ENCODE data around the gene DNAH17. TPM values are rescaled to one million over a fixed set of nuclear protein-coding genes. Genes with fewer than 3 reads are reported as not detected.

The DNAH17 gene
- total RNA-seq, 1 experiment from 2014 or later, result 0.13 TPM

DNA sequence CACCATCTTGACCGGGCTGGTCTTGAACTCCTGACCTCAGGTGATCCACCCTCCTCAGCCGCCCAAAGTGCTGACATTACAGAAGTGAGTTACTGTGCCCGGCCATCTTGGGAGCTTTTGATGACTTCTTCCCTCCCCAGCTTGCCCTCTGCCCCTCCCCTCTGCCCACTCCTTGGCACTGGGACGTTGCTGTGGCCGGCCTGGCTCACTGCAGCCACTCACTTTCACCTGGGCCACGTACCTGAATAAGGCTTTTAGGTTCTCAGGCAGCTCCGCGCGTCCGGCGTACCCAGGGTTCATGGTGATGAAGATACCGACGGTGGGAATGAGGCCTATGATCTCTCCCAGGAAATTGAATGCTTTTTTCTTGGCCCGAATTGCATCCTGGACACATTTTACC, 81.6 kb downstream of the DNAH17 start:
- no peak overlapping the region for H2AK5ac ChIP-seq (ENCODE audit: insufficient read length, low read length)
- H3K23ac ChIP-seq (ENCODE audit: insufficient read length, low read depth, low read length), result no peak overlapping the region
- no CpG with 5 or more reads among the region's 14 CpGs for WGBS (ENCODE audit: extremely low coverage, insufficient read length, low lambda C conversion rate)
- H2BK20ac ChIP-seq (ENCODE audit: low read depth, low read length, poor library complexity, severe bottlenecking), result no peak overlapping the region
- H3K27ac ChIP-seq (ENCODE audit: insufficient read length, low read depth, low read length), result no peak overlapping the region
- H3K9ac ChIP-seq (ENCODE audit: extremely low read depth, insufficient read length, low read length), result no peak overlapping the region
- no peak overlapping the region for H3K4ac ChIP-seq (ENCODE audit: low read depth, low read length)
- H3K79me1 ChIP-seq (ENCODE audit: insufficient read depth, low read depth, low read length, poor library complexity, severe bottlenecking), result no peaks in the 10 kb centered on the region
- H2BK120ac ChIP-seq (ENCODE audit: low read depth, low read length, poor library complexity, severe bottlenecking), result no peak overlapping the region
- no peak overlapping the region for H3K56ac ChIP-seq (ENCODE audit: insufficient read length, low read depth, low read length)
- H3K4me3 Mint-ChIP-seq, result no peak overlapping the region
- H3K18ac ChIP-seq (ENCODE audit: insufficient read length, low read depth, low read length), result no peak overlapping the region
- no peak overlapping the region for H3K27ac Mint-ChIP-seq
- no peak overlapping the region for H4K5ac ChIP-seq (ENCODE audit: insufficient read length, low read depth, low read length)
- H3K79me2 ChIP-seq (ENCODE audit: insufficient read depth, low read length), result no peaks in the 10 kb centered on the region
- no peak overlapping the region for H2BK15ac ChIP-seq (ENCODE audit: low read depth, low read length)
- H3T11ph ChIP-seq (ENCODE audit: low read length), result no peak overlapping the region
- H2BK12ac ChIP-seq (ENCODE audit: insufficient read length, low read depth, low read length), result no peak overlapping the region
- H2BK5ac ChIP-seq (ENCODE audit: insufficient read length, low read length), result no peak overlapping the region
- no peak overlapping the region for H3K4me2 ChIP-seq (ENCODE audit: insufficient read depth, insufficient read length, low read length)
- H2AFZ ChIP-seq (ENCODE audit: low read length), result no peak overlapping the region
- peaks cover 4% of the 10 kb centered on the region for H3K4me1 ChIP-seq (ENCODE audit: insufficient read depth, low read length)
- H3K14ac ChIP-seq (ENCODE audit: insufficient read depth, low read length), result no peak overlapping the region; the same call in 1 of the 2 replicates
- DNase-seq, result no peak
- TF ChIP-seq, protein P1, sequence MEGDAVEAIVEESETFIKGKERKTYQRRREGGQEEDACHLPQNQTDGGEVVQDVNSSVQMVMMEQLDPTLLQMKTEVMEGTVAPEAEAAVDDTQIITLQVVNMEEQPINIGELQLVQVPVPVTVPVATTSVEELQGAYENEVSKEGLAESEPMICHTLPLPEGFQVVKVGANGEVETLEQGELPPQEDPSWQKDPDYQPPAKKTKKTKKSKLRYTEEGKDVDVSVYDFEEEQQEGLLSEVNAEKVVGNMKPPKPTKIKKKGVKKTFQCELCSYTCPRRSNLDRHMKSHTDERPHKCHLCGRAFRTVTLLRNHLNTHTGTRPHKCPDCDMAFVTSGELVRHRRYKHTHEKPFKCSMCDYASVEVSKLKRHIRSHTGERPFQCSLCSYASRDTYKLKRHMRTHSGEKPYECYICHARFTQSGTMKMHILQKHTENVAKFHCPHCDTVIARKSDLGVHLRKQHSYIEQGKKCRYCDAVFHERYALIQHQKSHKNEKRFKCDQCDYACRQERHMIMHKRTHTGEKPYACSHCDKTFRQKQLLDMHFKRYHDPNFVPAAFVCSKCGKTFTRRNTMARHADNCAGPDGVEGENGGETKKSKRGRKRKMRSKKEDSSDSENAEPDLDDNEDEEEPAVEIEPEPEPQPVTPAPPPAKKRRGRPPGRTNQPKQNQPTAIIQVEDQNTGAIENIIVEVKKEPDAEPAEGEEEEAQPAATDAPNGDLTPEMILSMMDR (conservative IDR thresholded peaks at IDR 0.05), result no peak
- peaks cover 16% of the 10 kb centered on the region for H3K27me3 Mint-ChIP-seq (ENCODE audit: low read depth)
- H3K27me3 ChIP-seq (ENCODE audit: insufficient read depth, low read length), result no peaks in the 10 kb centered on the region
- no peaks in the 10 kb centered on the region for H3K9me3 ChIP-seq (ENCODE audit: control insufficient read depth, low read depth, low read length)
- H3K23me2 ChIP-seq (ENCODE audit: insufficient read length, low read depth, low read length, poor library complexity, severe bottlenecking), result no peaks in the 10 kb centered on the region
- no peaks in the 10 kb centered on the region; a peak in 2 of 7 replicates for H3K36me3 Mint-ChIP-seq (ENCODE audit: insufficient read depth in 1 of 3, low read depth in 3 of 3)
- H4K91ac ChIP-seq (ENCODE audit: insufficient read length, low read depth, low read length), result no peak overlapping the region
- H4K8ac ChIP-seq (replicated peaks; ENCODE audit: insufficient read length, low read depth, low read length), result no peak overlapping the region
- H3K9me3 Mint-ChIP-seq, result no peaks in the 10 kb centered on the region
- no peaks in the 10 kb centered on the region for H4K20me1 ChIP-seq (ENCODE audit: control insufficient read depth, insufficient read depth, insufficient read length)
- H3K4me1 Mint-ChIP-seq, result peaks cover 12 to 15% of the 10 kb centered on the region in 2 experiments

All from H9 (cell line).